Measurements from ENCODE around the gene IRAK1. TPM values are rescaled to one million over a fixed set of nuclear protein-coding genes. Genes with fewer than 3 reads are reported as not detected.

The IRAK1 gene
- total and polyA plus RNA-seq, 9 of the 15 experiments (the other 6 are each of a cell fraction or from before 2014, with no cell fraction given) = 11.6 to 261 (median 91.6) TPM

- intact Hi-C loops (cut with micrococcal nuclease) = no loop called here
Observed at GRCh38 chrX:153983321-153983801, 36.3 kb downstream of the IRAK1 start.

More at GRCh38 chrX:153983321-153983801, 36.3 kb downstream of the IRAK1 start:
- no peak overlapping the region for H2AFZ ChIP-seq (ENCODE audit: low read depth, low read length)
- POLR2A ChIA-PET = no interaction called here
- in situ Hi-C loops (cut with MboI) = no loop called here
- FAIRE-seq = no peak
- peaks cover 3% of the 10 kb centered on the region for H3K9me1 ChIP-seq (ENCODE audit: control insufficient read depth, insufficient read depth, low read length)
- no peak for DNase-seq (ENCODE audit: extremely low read depth in 1 of 4, low spot score in 3 of 4)
- H4K20me1 ChIP-seq (replicated peaks; ENCODE audit: control insufficient read depth, insufficient read depth, low read length) = no peaks in the 10 kb centered on the region
- no peak overlapping the region for H3K4me3 ChIP-seq
- no TSS peak for BruUV-seq (replicated peaks)
- ATAC-seq = no peak
- CTCF ChIA-PET (ENCODE audit: low intra/inter-chr PET ratio) = no interaction called here
- peak overlapping the region in 1 of 2 experiments; percentile 65; a peak in 2 of 4 replicates for H3K9ac ChIP-seq (ENCODE audit: insufficient read depth in 1 of 2, low read depth in 2 of 2, low read length in 2 of 2)
- no peaks in the 10 kb centered on the region for H3K36me3 ChIP-seq (ENCODE audit: control insufficient read depth, insufficient read depth, low read length)
- TF ChIP-seq FOXK2 (conservative IDR thresholded peaks at IDR 0.05 in 1 of 2, IDR thresholded peaks at IDR 0.05 in 1 of 2; ENCODE audit: low read depth in 2 of 2) (no peak), MEIS2 (IDR thresholded peaks at IDR 0.05; ENCODE audit: partially characterized antibody) (no peak), CEBPZ (IDR thresholded peaks at IDR 0.05; ENCODE audit: borderline replicate concordance, low read depth, low read length) (no peak), MECOM (CRISPR knock-in tag; IDR thresholded peaks at IDR 0.05) (no peak), PHF20 (IDR thresholded peaks at IDR 0.05; ENCODE audit: partially characterized antibody) (no peak), FOXM1 (IDR thresholded peaks at IDR 0.05; ENCODE audit: low read depth) (no peak), FOXM1 (CRISPR knock-in tag; IDR thresholded peaks at IDR 0.05; ENCODE audit: low read depth) (no peak), PKNOX1 (IDR thresholded peaks at IDR 0.05) (no peak), NR2F6 (CRISPR knock-in tag; IDR thresholded peaks at IDR 0.05) (no peak), SIX5 (IDR thresholded peaks at IDR 0.05; ENCODE audit: borderline replicate concordance in 1 of 2, insufficient read depth in 1 of 2, low read depth in 1 of 2, low read length in 2 of 2) (no peak), MXD1 (CRISPR knock-in tag; IDR thresholded peaks at IDR 0.05; ENCODE audit: borderline replicate concordance, poor library complexity, severe bottlenecking) (no peak), E2F5 (CRISPR knock-in tag; IDR thresholded peaks at IDR 0.05) (no peak), ZNF717 (CRISPR knock-in tag; IDR thresholded peaks at IDR 0.05) (no peak), ZNF695 (CRISPR knock-in tag; IDR thresholded peaks at IDR 0.05) (no peak), ZNF239 (CRISPR knock-in tag; IDR thresholded peaks at IDR 0.05) (no peak)
- no peak overlapping the region for H3K4me2 ChIP-seq (ENCODE audit: insufficient read depth, low read length)
- H3K27me3 ChIP-seq (ENCODE audit: control insufficient read depth in 2 of 2, insufficient read depth in 2 of 2, low read length in 2 of 2) = no peaks in the 10 kb centered on the region
- WGBS (ENCODE audit: insufficient coverage, low coverage, missing lambda C conversion rate) = 67% methylated on average over 5 of the region's 12 CpGs
- no peaks in the 10 kb centered on the region for H3K9me3 ChIP-seq (replicated peaks; ENCODE audit: control insufficient read depth, insufficient read depth, low read depth, low read length)
- no peaks in the 10 kb centered on the region for H3K79me2 ChIP-seq (ENCODE audit: control insufficient read depth, insufficient read depth, low read length)
- peaks cover 13 to 44% of the 10 kb centered on the region in 2 experiments for H3K4me1 ChIP-seq (replicated peaks in 1 of 2; ENCODE audit: control insufficient read depth in 2 of 2, insufficient read depth in 2 of 2, low read length in 2 of 2)
- no peak overlapping the region for H3K27ac ChIP-seq (ENCODE audit: extremely low read depth, low read depth, low read length)
